BE2C (cell line): ENCODE measurements around the gene SMAP2.

Source experiments
- DNase-seq: peaks from one replicate; pipeline ENCODE4 v3.0.0-alpha.2; 2020
- H3K27me3 ChIP-seq: fragments of 250-450 bp; sonication (Bioruptor Pico); 2 replicates; pipeline ENCODE4 v1.5.1; 2020; ENCODE audit warnings: mild to moderate bottlenecking
- H3K36me3 ChIP-seq: fragments of 250-450 bp; sonication (Bioruptor Pico); 2 replicates; pipeline ENCODE4 v1.5.1; 2020; ENCODE audit warnings: mild to moderate bottlenecking
- H3K4me1 ChIP-seq: fragments of 250-450 bp; sonication (Bioruptor Pico); 2 replicates; pipeline ENCODE4 v1.5.1; 2020
- H3K4me3 ChIP-seq: 2 replicates; pipeline ENCODE4 v1.5.1; 2011; ENCODE audit warnings: low read depth, low read length
- H3K9me3 ChIP-seq: fragments of 250-450 bp; sonication (Bioruptor Pico); 2 replicates; pipeline ENCODE4 v1.5.1; 2020
- CTCF ChIP-seq: IDR thresholded peaks from 2 replicates; pipeline ENCODE4 v1.5.1; 2012; ENCODE audit warnings: mild to moderate bottlenecking, low read depth, low read length

The SMAP2 gene

GRCh38 chr1:40439247-40439646 is 65.7 kb downstream of the SMAP2 start:
- DNase-seq: no peak
- Histone ChIP-seq H3K36me3 (no peaks in the 10 kb centered on the region), H3K27me3 (no peaks in the 10 kb centered on the region), H3K4me3 (no peak overlapping the region), H3K4me1 (no peaks in the 10 kb centered on the region), H3K9me3 (no peaks in the 10 kb centered on the region)
- no peak for TF ChIP-seq CTCF

- Histone ChIP-seq H3K4me3 (peak within 1 kb of the TSS; percentile 78), H3K9me3 (no peaks in the 10 kb centered on the region), H3K36me3 (no peaks in the 10 kb centered on the region), H3K27me3 (no peaks in the 10 kb centered on the region), H3K4me1 (no peaks in the 10 kb centered on the region)
- no peak for TF ChIP-seq CTCF
- peak; percentile 93 for DNase-seq
Measured at GRCh38 chr1:40449684-40450494, 76.4 kb downstream of the SMAP2 start, which contains the start of gene ZFP69B. ZFP69B (plus strand) TSS chr1:40450476; CDS start chr1:40450962, 486 bp downstream.

GRCh38 chr1:40450495-40451237 is 77.1 kb downstream of the SMAP2 start:
- no peak for TF ChIP-seq CTCF
- DNase-seq: peak; percentile 13
- no peaks in the 10 kb centered on the region for H3K36me3 ChIP-seq

GRCh38 chr1:40451238-40451585 is 77.7 kb downstream of the SMAP2 start:
- no peaks in the 10 kb centered on the region for H3K9me3 ChIP-seq
- no peaks in the 10 kb centered on the region for H3K36me3 ChIP-seq
- H3K4me1 ChIP-seq: no peaks in the 10 kb centered on the region
- DNase-seq: no peak
- H3K4me3 ChIP-seq: peak overlapping the region; percentile 78
- H3K27me3 ChIP-seq: no peaks in the 10 kb centered on the region
- TF ChIP-seq CTCF: no peak

More at GRCh38 chr1:40450495-40451237, 77.1 kb downstream of the SMAP2 start:
- peak overlapping the region; percentile 78 for H3K4me3 ChIP-seq
- no peaks in the 10 kb centered on the region for H3K9me3 ChIP-seq
- H3K27me3 ChIP-seq: no peaks in the 10 kb centered on the region
- H3K4me1 ChIP-seq: no peaks in the 10 kb centered on the region

DNA sequence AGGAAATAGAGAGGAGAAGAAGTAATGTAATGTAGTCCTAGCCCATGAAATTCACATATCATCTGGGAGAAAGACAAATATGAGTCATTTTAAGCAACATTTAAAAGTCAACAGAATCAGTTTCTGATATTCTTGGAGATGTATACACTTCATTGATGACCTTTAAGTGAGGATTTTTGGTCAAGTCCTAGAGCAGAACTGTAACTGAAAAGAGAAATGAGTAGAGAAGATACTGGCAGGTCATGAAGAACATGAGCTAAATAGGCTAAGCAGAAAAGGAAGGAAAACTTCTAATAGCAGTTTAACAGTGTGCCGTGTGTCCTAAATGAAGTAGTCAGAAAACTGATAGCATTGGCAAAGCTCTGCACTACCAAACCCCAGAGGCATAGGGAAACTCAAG is 81.3 kb downstream of the SMAP2 start:
- no peaks in the 10 kb centered on the region for H3K36me3 ChIP-seq
- no peak overlapping the region for H3K4me3 ChIP-seq
- H3K9me3 ChIP-seq: no peaks in the 10 kb centered on the region
- no peaks in the 10 kb centered on the region for H3K4me1 ChIP-seq
- no peak for DNase-seq
- no peak for TF ChIP-seq CTCF
- H3K27me3 ChIP-seq: no peaks in the 10 kb centered on the region
